Neural cell (in vitro differentiated cells): ENCODE data around the gene RMP24.

Experiments
- H2AFZ ChIP-seq: fragments of 200-600, 300-800 bp; sonication (generic), shearing (Covaris generic); 2 replicates; pipeline ENCODE4 v1.6.0; 2014; ENCODE audit warnings: low read depth, mild to moderate bottlenecking, antibody characterized with exemption, low read length, moderate library complexity
- H3F3A ChIP-seq: fragments of 200-600 bp; shearing (Covaris generic); 2 replicates; pipeline ENCODE4 v1.6.1; 2016; ENCODE audit warnings: mild to moderate bottlenecking, moderate library complexity, mixed read lengths, antibody characterized with exemption, low read length; ENCODE audit not compliant: insufficient read depth, poor library complexity, severe bottlenecking
- H3K27ac ChIP-seq: fragments of 200-600, 300-800 bp; sonication (generic), shearing (Covaris generic); 2 replicates; pipeline ENCODE4 v1.5.1; 2014; ENCODE audit warnings: mild to moderate bottlenecking, low read length, moderate library complexity
- H3K27me3 ChIP-seq: fragments of 300-800, 200-600 bp; sonication (generic), shearing (Covaris generic); 2 replicates; pipeline ENCODE4 v1.6.0; 2014; ENCODE audit warnings: mild to moderate bottlenecking, low read depth, low read length, moderate library complexity; ENCODE audit not compliant: insufficient read depth
- H3K36me3 ChIP-seq: fragments of 300-800, 200-600 bp; sonication (generic), shearing (Covaris generic); 2 replicates; pipeline ENCODE4 v1.5.1; 2014; ENCODE audit warnings: mild to moderate bottlenecking, antibody characterized with exemption, low read length, moderate library complexity; ENCODE audit not compliant: insufficient read depth
- H3K4me2 ChIP-seq: fragments of 300-800, 200-600 bp; sonication (generic), shearing (Covaris generic); 2 replicates; pipeline ENCODE4 v1.6.0; 2014; ENCODE audit warnings: mild to moderate bottlenecking, low read length
- H3K4me3 ChIP-seq: fragments of 300-800, 200-600 bp; sonication (generic), shearing (Covaris generic); 2 replicates; pipeline ENCODE4 v1.5.1; 2014; ENCODE audit warnings: mild to moderate bottlenecking, low read length, moderate library complexity
- H3K79me2 ChIP-seq: fragments of 200-600 bp; shearing (Covaris generic); replicated peaks from 2 replicates; pipeline ENCODE4 v1.6.0; 2014; ENCODE audit warnings: mild to moderate bottlenecking, low read length, moderate library complexity; ENCODE audit not compliant: insufficient read depth
- H3K9ac ChIP-seq: fragments of 300-800, 200-600 bp; sonication (generic), shearing (Covaris generic); 2 replicates; pipeline ENCODE4 v1.6.1; 2016; ENCODE audit warnings: mild to moderate bottlenecking, low read length, mixed read lengths
- H3K9me2 ChIP-seq: fragments of 200-600 bp; shearing (Covaris generic); 2 replicates; pipeline ENCODE4 v1.6.1; 2016; ENCODE audit warnings: mild to moderate bottlenecking, low read length, mixed read lengths; ENCODE audit not compliant: insufficient read depth
- H3K9me3 ChIP-seq: fragments of 200-600, 300-800 bp; sonication (generic), shearing (Covaris generic); 2 replicates; pipeline ENCODE4 v1.6.1; 2016; ENCODE audit warnings: mild to moderate bottlenecking, mixed run types, low read length, moderate library complexity, mixed read lengths
- H4K20me1 ChIP-seq: fragments of 200-600 bp; shearing (Covaris generic); 2 replicates; pipeline ENCODE4 v1.6.1; 2016; ENCODE audit warnings: mild to moderate bottlenecking, mixed run types; ENCODE audit not compliant: insufficient read depth
- CTCF ChIP-seq: fragments of 450-650 bp; IDR thresholded peaks from 2 replicates; pipeline ENCODE4 v1.5.1; 2014; ENCODE audit warnings: antibody characterized with exemption, mild to moderate bottlenecking, moderate library complexity; ENCODE audit not compliant: poor library complexity, severe bottlenecking
- EP300 ChIP-seq: fragments of 450-650 bp; conservative IDR thresholded peaks from 2 replicates; pipeline ENCODE4 v1.6.1; 2014; ENCODE audit warnings: antibody characterized with exemption, mild to moderate bottlenecking, moderate library complexity; ENCODE audit not compliant: poor library complexity, severe bottlenecking
- EZH2 ChIP-seq: fragments of 200-600, 300-800 bp; shearing (Covaris generic), sonication (generic); IDR thresholded peaks from 2 replicates; pipeline ENCODE4 v1.6.1; 2014; ENCODE audit warnings: antibody characterized with exemption, low read length, borderline replicate concordance, mild to moderate bottlenecking; ENCODE audit not compliant: insufficient read depth, poor library complexity, severe bottlenecking
- MXI1 ChIP-seq: fragments of 450-650 bp; conservative IDR thresholded peaks from 2 replicates; pipeline ENCODE4 v1.6.1; 2014; ENCODE audit warnings: antibody characterized with exemption, mild to moderate bottlenecking; ENCODE audit not compliant: poor library complexity, severe bottlenecking
- POLR2AphosphoS5 ChIP-seq: IDR thresholded peaks from 2 replicates; pipeline ENCODE4 v1.6.1; 2012
- RAD21 ChIP-seq: fragments of 450-650 bp; conservative IDR thresholded peaks from 2 replicates; pipeline ENCODE4 v1.6.1; 2014; ENCODE audit warnings: antibody characterized with exemption, mild to moderate bottlenecking, moderate library complexity
- REST ChIP-seq: IDR thresholded peaks from 2 replicates; pipeline ENCODE4 v1.6.1; 2012; ENCODE audit warnings: borderline replicate concordance
- SMC3 ChIP-seq: fragments of 450-650 bp; conservative IDR thresholded peaks from 2 replicates; pipeline ENCODE4 v1.6.1; 2014; ENCODE audit warnings: antibody characterized with exemption, mild to moderate bottlenecking, moderate library complexity; ENCODE audit not compliant: poor library complexity
- TAF1 ChIP-seq: IDR thresholded peaks from 2 replicates; pipeline ENCODE4 v1.6.1; 2012; ENCODE audit warnings: low read depth

RMP24 gene

GRCh38 chr18:35935805-35936204 lies 36.7 kb upstream of the RMP24 start:
- Histone ChIP-seq H3K79me2 (no peaks in the 10 kb centered on the region), H3K9me3 (no peaks in the 10 kb centered on the region), H2AFZ (no peak overlapping the region), H4K20me1 (no peaks in the 10 kb centered on the region), H3K9ac (no peak overlapping the region), H3K27me3 (no peaks in the 10 kb centered on the region), H3K4me2 (no peak overlapping the region), H3K9me2 (no peaks in the 10 kb centered on the region), H3K27ac (no peak overlapping the region), H3K36me3 (no peaks in the 10 kb centered on the region), H3K4me3 (no peak overlapping the region), H3F3A (no peaks in the 10 kb centered on the region)
- TF ChIP-seq RAD21 (no peak), SMC3 (no peak)

GRCh38 chr18:35936951-35937350 lies 35.5 kb upstream of the RMP24 start:
- H3K9me2 ChIP-seq = no peaks in the 10 kb centered on the region
- H3K27me3 ChIP-seq = no peaks in the 10 kb centered on the region
- no peak overlapping the region for H2AFZ ChIP-seq
- H3K4me2 ChIP-seq = no peak overlapping the region
- no peak overlapping the region for H3K4me3 ChIP-seq
- no peaks in the 10 kb centered on the region for H3K9me3 ChIP-seq
- no peaks in the 10 kb centered on the region for H4K20me1 ChIP-seq
- H3K79me2 ChIP-seq = no peaks in the 10 kb centered on the region
- no peaks in the 10 kb centered on the region for H3K36me3 ChIP-seq
- H3K27ac ChIP-seq = no peak overlapping the region
- no peak overlapping the region for H3K9ac ChIP-seq
- H3F3A ChIP-seq = no peaks in the 10 kb centered on the region
- TF ChIP-seq TAF1 (no peak), EZH2 (no peak), SMC3 (no peak), CTCF (no peak), REST (no peak), MXI1 (no peak), EP300 (no peak), POLR2AphosphoS5 (no peak), RAD21 (no peak)

DNA sequence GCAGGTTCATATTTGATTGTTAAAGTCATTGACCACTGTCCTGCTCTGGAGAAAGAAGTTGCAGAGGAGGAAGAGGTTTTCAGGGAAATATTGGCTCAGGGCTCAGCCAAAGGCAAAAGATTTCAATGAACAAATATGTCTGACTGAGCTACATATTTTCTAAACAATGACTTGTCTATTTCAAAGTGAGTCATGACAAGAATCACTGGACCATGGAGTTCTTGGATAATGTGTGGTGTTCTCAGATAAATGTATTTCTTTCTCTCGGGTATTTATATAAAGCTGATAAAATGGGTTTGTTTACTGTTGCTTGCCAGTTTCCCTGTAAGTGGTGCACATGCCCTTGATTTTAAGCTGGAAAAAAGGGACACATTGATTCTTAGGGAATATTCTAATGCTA lies 34.3 kb upstream of the RMP24 start:
- Histone ChIP-seq H3K9me3 (no peaks in the 10 kb centered on the region), H4K20me1 (no peaks in the 10 kb centered on the region), H3K9me2 (no peaks in the 10 kb centered on the region), H3F3A (no peaks in the 10 kb centered on the region), H3K79me2 (no peaks in the 10 kb centered on the region), H3K4me3 (no peak overlapping the region), H3K27me3 (no peaks in the 10 kb centered on the region), H3K27ac (no peak overlapping the region), H3K9ac (no peak overlapping the region), H2AFZ (no peak overlapping the region), H3K36me3 (no peaks in the 10 kb centered on the region), H3K4me2 (no peak overlapping the region)
- TF ChIP-seq TAF1 (no peak), REST (no peak)
